ENCODE measurements around the gene MYL5. TPM values are rescaled to one million over a fixed set of nuclear protein-coding genes. Genes with fewer than 3 reads are reported as not detected.

The MYL5 gene
- total and polyA plus RNA-seq, 2 donors (not counting 1 experiment from before 2014, with no cell fraction given): 9.6 to 14.4 TPM

- DNase-seq (ENCODE audit: low read depth in 2 of 2): no peak
- Histone ChIP-seq H2AFZ (ENCODE audit: low read length) (no peak overlapping the region), H4K20me1 (ENCODE audit: control insufficient read depth, extremely low read depth, insufficient read depth, low read length) (no peaks in the 10 kb centered on the region)
Observed at GRCh38 chr4:699816-700580, 25.7 kb downstream of the MYL5 start.

GRCh38 chr4:700587-701264 is 26.4 kb downstream of the MYL5 start:
- DNase-seq (ENCODE audit: low read depth in 2 of 2): no peak
- Histone ChIP-seq H3K27ac (ENCODE audit: insufficient read depth, low read length) (no peak overlapping the region), H4K20me1 (ENCODE audit: control insufficient read depth, extremely low read depth, insufficient read depth, low read length) (no peaks in the 10 kb centered on the region), H3K4me1 (ENCODE audit: control insufficient read depth, extremely low read depth, insufficient read depth, low read length) (no peaks in the 10 kb centered on the region), H3K4me2 (ENCODE audit: extremely low read depth, insufficient read depth, low read length) (no peak overlapping the region), H3K9me3 (ENCODE audit: control insufficient read depth, insufficient read depth, low read depth, low read length) (no peaks in the 10 kb centered on the region), H3K36me3 (ENCODE audit: control insufficient read depth, insufficient read depth, low read length) (no peaks in the 10 kb centered on the region), H3K9ac (ENCODE audit: insufficient read depth, low read length) (no peak overlapping the region), H2AFZ (ENCODE audit: low read length) (no peak overlapping the region), H3K27me3 (ENCODE audit: control insufficient read depth, insufficient read depth, low read length) (no peaks in the 10 kb centered on the region), H3K79me2 (ENCODE audit: control insufficient read depth, insufficient read depth, low read length) (no peaks in the 10 kb centered on the region), H3K4me3 (replicated peaks in 1 of 4; ENCODE audit: control extremely low read depth in 1 of 4, insufficient read depth in 1 of 4, low read depth in 3 of 4, low read length in 4 of 4) (no peak overlapping the region)
- TF ChIP-seq EZH2 (IDR thresholded peaks at IDR 0.05; ENCODE audit: low read length, missing control alignments) (no peak), CTCF (conservative IDR thresholded peaks at IDR 0.05 in 1 of 2, IDR thresholded peaks at IDR 0.05 in 1 of 2; ENCODE audit: low read depth in 1 of 2, low read length in 2 of 2) (no peak)

More at GRCh38 chr4:699816-700580, 25.7 kb downstream of the MYL5 start:
- Histone ChIP-seq H3K36me3 (ENCODE audit: control insufficient read depth, insufficient read depth, low read length) (no peaks in the 10 kb centered on the region), H3K4me3 (replicated peaks in 1 of 4; ENCODE audit: control extremely low read depth in 1 of 4, insufficient read depth in 1 of 4, low read depth in 3 of 4, low read length in 4 of 4) (no peak overlapping the region), H3K27me3 (ENCODE audit: control insufficient read depth, insufficient read depth, low read length) (no peaks in the 10 kb centered on the region), H3K4me2 (ENCODE audit: extremely low read depth, insufficient read depth, low read length) (no peak overlapping the region), H3K27ac (ENCODE audit: insufficient read depth, low read length) (no peak overlapping the region), H3K9ac (ENCODE audit: insufficient read depth, low read length) (no peak overlapping the region), H3K9me3 (ENCODE audit: control insufficient read depth, insufficient read depth, low read depth, low read length) (no peaks in the 10 kb centered on the region), H3K4me1 (ENCODE audit: control insufficient read depth, extremely low read depth, insufficient read depth, low read length) (no peaks in the 10 kb centered on the region), H3K79me2 (ENCODE audit: control insufficient read depth, insufficient read depth, low read length) (no peaks in the 10 kb centered on the region)
- TF ChIP-seq CTCF (conservative IDR thresholded peaks at IDR 0.05 in 1 of 2, IDR thresholded peaks at IDR 0.05 in 1 of 2; ENCODE audit: low read depth in 1 of 2, low read length in 2 of 2) (no peak), EZH2 (IDR thresholded peaks at IDR 0.05; ENCODE audit: low read length, missing control alignments) (no peak)

GRCh38 chr4:702618-703048 is 28.3 kb downstream of the MYL5 start:
- Histone ChIP-seq H3K79me2 (ENCODE audit: control insufficient read depth, insufficient read depth, low read length) (peaks cover 11% of the 10 kb centered on the region), H2AFZ (ENCODE audit: low read length) (no peak overlapping the region), H4K20me1 (ENCODE audit: control insufficient read depth, extremely low read depth, insufficient read depth, low read length) (no peaks in the 10 kb centered on the region), H3K4me2 (ENCODE audit: extremely low read depth, insufficient read depth, low read length) (no peak overlapping the region), H3K9me3 (ENCODE audit: control insufficient read depth, insufficient read depth, low read depth, low read length) (no peaks in the 10 kb centered on the region), H3K9ac (ENCODE audit: insufficient read depth, low read length) (no peak overlapping the region), H3K27ac (ENCODE audit: insufficient read depth, low read length) (no peak overlapping the region), H3K27me3 (ENCODE audit: control insufficient read depth, insufficient read depth, low read length) (no peaks in the 10 kb centered on the region), H3K4me1 (ENCODE audit: control insufficient read depth, extremely low read depth, insufficient read depth, low read length) (no peaks in the 10 kb centered on the region), H3K36me3 (ENCODE audit: control insufficient read depth, insufficient read depth, low read length) (no peaks in the 10 kb centered on the region), H3K4me3 (replicated peaks in 1 of 4; ENCODE audit: control extremely low read depth in 1 of 4, insufficient read depth in 1 of 4, low read depth in 3 of 4, low read length in 4 of 4) (no peak overlapping the region)
- no peak for DNase-seq (ENCODE audit: low read depth in 2 of 2)
- no peak for TF ChIP-seq CTCF (conservative IDR thresholded peaks at IDR 0.05 in 1 of 2, IDR thresholded peaks at IDR 0.05 in 1 of 2; ENCODE audit: low read depth in 1 of 2, low read length in 2 of 2)
- no peak for TF ChIP-seq EZH2 (IDR thresholded peaks at IDR 0.05; ENCODE audit: low read length, missing control alignments)
